Stimulated activated CD4-positive, alpha-beta T cell treated with anti-CD3 and anti-CD28 coated beads, Interleukin-2, amount 100 ng/mL, for 48 hours (primary cell): ENCODE data around the gene RAF1.
"Not testable (repeated sequence)": the region's sequence is repeated elsewhere in the genome, so short reads cannot be mapped to it uniquely, and the experiment has no call there.

Experiments
- DNase-seq, 2 donors: peaks; one replicate each; pipeline ENCODE4 v3.0.0-alpha.2; 2020

RAF1 gene

DNA sequence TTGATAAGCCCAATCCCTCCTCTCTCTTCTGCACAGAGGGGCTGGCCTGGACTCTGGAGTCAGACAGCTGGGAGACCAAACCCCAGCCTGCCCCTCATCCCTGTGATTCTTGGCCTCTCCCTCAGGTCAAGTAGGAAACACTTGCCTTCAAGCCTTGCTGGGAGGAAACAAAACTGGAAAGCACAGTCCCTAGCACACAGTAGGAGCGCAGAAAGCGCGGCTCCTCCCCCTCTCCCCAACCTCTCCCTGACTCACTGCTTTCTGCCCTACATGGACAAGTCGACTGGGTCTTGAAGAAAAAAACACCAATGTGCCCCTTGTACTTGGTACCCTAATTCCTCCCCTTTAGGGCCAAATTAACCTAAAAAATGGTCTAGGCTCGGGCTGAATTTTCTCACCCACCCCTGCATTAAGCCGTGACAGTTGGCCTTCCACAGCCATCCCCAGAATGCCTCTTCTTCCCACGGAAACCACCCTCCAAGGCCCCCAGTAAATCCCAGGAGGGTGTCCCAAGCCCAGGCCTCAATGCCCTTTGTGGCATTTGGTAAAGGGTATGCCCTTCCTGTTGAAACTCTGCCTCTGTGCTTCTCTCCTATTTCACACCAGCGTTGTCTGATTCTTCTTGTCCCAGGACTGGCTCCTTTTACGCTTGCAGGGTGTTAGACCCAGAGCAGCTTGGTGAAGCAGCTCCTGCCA lies 11.3 kb upstream of the RAF1 start:
- DNase-seq, result no peak

DNA sequence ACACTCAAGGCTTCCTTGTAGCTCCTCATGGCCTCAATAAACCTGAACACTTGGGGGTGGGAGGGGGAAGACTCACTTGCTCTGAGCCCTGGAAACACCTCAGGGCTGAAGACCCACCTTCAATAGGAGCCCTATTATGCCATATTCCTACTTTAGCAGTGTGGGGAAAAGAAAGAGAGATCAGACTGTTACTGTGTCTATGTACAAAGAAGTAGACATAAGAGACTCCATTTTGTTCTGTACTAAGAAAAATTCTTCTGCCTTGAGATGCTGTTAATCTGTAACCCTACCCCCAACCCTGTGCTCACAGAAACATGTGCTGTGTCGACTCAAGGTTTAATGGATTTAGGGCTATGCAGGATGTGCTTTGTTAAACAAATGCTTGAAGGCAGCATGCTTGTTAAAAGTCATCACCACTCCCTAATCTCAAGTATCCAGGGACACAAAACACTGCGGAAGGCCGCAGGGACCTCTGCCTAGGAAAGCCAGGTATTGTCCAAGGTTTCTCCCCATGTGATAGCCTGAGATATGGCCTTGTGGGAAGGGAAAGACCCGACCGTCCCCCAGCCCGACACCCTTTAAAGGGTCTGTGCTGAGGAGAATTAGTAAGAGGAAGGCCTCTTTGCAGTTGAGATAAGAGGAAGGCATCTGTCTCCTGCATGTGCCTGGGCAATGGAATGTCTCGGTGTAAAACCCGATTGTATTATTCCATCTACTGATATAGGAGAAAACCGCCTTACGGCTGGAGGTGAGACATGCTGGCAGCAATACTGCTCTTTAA lies 10.2 kb upstream of the RAF1 start:
- not testable (repeated sequence) for DNase-seq

DNA sequence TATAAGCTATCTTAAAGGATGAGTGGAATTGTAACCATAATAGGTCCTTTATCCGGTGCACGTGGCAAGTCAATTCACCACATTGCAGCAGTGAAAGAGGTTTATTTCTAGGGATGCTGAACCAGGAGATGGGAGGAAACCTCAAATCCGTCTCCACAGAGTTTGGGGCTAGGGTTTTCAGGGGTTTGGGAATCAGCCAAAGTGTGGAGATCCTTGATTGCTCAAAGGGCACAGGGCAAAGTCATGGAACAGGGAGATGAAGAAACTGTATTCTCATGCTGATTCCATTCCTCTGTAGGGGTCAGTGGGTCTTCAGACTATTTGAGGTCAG lies 7.2 kb upstream of the RAF1 start:
- DNase-seq, result no peak

DNA sequence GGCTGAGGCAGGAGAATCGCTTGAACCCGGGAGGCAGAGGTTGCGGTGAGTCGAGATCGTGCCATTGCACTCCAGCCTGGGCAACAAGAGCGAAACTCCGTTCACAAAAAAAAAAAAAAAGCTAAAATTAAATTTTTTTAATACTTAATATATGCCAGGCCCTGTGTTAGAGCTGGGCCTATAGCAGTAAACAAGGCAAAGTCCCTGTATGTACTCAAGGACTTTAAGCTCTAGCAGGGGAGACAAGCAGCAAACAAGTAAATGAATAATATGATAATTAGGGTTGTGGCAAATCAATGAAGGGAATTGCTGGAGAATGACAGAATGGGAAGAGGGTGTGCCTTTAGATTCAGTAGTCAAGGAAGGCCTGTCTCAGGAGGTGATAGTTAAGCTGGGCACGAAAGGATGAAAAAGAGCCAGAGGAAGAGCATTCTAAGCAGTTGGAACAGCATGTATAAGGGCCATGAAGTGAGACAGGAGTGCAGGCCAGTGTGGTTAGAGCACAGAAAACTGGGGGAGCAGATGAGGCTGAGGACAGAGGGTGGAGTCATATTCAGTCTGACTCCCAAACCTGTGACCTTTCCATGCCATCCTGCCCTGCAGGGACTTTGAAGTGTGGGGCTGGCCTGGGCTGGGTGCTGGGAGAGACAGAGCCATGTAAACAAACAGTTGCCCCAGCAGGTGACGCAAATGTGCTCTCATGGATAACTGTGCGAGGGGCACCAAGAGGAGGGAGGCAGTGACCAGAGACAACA lies 6.6 kb upstream of the RAF1 start:
- no peak for DNase-seq

GRCh38 chr3:12663401-12663935 lies 449 bp downstream of the RAF1 start:
- peak; percentile 2 to 25 for DNase-seq

DNA sequence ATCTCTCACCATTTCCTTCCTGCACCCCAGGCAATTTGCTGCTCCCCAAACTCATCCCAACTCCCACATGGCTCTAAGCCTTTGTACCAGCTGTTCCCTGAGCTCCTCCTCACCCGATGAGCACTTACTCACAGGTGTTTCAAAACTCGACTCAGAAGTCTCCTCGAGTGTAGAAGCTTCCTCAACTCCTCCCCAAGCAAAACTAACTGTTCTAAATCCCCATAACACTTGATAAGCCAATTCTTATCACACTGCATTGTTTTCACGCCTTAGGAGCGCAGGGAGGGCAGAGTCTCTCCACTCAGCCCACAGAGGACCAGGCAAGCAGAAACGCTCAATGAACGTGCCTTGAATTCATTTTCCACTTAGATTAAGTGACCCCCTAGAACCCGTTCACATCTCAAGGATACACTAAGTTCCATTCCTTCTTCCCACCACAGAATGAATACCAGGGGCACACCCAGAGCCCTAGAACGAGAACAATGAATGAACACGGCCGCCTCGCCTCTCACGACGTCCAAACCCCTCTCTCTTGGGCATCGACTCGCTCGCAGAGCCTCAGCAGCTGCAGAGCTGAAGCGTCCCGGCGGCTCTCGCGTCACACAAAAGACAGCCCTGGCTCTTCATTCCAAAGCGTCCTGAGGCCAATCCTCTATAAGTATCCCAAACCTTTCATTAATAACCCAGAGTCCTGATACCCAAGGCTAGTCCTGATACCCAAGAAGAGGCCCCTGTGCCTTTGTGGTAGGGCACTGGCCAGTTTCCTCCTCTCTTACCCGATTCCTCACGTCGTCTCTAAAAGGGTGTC lies 1.1 kb downstream of the RAF1 start:
- peak; percentile 18 to 25 for DNase-seq

- DNase-seq, result no peak
Measured at GRCh38 chr3:12661926-12662592, 1.9 kb downstream of the RAF1 start.

DNA sequence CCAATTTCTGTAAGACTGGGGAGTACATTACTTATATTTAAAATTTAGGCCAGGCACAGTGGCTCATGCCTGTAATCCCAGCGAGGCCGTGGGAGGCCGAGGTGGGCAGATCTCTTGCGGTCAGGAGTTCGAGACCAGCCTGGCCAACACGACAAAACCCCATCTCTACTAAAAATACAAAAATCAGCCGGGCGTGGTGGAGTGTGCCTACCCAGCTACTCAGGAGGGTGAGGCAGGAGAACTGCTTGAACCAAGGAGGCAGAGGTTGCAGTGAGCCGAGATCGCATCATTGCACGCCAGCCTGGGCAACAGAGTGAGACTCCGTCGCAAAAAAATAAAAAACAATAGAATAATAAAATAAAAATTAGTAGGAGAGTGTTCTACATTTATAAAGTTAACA lies 2.5 kb downstream of the RAF1 start:
- not testable (repeated sequence) for DNase-seq

- no peak for DNase-seq
Measured at GRCh38 chr3:12660196-12660595, 3.7 kb downstream of the RAF1 start.

GRCh38 chr3:12659316-12660015 lies 4.5 kb downstream of the RAF1 start:
- DNase-seq, result no peak

DNA sequence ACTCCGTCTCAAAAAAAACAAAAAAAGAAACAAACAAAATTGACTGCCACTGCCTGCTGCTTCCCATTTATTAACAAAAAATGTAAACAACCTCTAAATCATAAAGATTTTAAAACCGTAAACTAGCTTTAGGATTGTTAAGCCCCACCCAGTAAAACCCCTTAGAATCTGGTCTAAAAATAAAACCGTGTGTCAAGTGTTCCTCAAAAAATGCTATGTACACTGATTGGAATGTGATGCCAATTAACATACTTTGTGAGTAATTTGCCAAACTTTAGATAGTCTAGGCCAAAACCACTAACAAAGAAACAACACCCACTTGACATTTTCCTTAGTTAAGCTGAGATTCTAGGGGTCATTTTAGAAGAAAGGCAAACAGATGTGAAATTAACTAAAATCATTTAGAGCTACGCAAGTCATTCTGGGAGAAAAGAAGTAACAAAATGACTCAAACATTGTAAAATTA lies 5.3 kb downstream of the RAF1 start:
- no peak for DNase-seq

GRCh38 chr3:12656850-12657249 lies 7.1 kb downstream of the RAF1 start:
- DNase-seq, result no peak

- no peak for DNase-seq
Measured at GRCh38 chr3:12656193-12656592, 7.7 kb downstream of the RAF1 start.

DNA sequence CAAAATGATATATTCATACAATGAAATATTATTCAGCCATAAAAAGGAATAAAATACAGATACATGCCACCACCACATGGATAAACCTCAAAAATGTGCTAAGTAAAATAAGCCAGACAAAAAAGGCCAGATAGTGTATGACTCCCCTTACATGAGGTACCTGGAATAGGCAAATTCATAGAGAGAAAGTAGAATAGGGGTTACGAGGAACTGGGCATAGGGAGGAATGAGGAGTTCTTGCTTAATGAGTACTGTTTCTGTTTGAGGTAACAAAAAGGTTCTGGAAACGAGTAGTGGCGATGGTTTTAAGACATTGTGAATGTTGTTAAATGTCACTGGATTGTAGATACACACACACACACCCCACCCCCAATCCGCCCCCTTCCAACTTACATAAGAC lies 8.2 kb downstream of the RAF1 start:
- DNase-seq, result no peak

DNA sequence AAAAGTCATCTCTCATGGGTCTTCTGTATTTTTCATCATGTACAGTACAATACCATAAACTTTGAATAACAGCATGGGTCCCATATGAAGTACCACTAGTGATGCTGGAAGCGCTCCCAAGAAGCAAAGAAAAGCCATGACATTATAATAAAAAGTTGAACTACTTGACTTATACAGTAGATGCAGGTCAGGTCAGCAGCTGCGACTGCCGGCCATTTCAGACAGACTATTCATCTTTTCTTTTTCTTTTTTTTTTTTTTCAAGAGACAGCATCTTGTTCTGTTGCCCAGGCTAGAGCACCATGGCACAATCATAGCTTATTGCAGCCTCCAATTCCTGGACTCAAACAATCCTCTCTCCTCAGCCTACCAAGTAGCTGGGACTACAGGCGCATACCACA lies 10.2 kb downstream of the RAF1 start:
- DNase-seq, result no peak

DNA sequence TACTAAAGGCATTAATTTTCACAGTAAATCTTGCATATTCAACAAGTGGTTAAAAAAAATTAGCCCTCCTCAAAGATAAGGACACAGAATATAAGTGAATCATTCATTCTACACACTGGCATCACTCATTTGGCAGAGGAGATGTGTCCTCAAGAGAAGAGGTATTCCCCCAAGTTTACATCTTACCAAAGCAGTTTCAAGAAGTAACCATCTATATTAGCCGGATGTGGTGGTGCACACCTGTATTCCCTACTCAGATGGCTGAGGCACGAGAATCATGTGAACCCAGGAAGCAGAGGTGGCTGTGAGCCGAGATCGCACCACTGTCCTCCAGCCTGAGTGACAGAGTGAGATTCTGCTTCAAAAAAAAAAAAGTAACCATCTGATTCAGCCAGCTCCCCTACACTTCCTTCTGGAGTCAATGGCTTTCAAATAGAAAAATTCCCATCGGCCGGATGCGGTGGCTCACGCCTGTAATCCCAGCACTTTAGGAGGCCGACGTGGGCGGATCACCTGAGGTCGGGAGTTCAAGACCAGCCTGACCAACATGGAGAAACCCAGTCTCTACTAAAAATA lies 15.4 kb downstream of the RAF1 start:
- no peak for DNase-seq

DNA sequence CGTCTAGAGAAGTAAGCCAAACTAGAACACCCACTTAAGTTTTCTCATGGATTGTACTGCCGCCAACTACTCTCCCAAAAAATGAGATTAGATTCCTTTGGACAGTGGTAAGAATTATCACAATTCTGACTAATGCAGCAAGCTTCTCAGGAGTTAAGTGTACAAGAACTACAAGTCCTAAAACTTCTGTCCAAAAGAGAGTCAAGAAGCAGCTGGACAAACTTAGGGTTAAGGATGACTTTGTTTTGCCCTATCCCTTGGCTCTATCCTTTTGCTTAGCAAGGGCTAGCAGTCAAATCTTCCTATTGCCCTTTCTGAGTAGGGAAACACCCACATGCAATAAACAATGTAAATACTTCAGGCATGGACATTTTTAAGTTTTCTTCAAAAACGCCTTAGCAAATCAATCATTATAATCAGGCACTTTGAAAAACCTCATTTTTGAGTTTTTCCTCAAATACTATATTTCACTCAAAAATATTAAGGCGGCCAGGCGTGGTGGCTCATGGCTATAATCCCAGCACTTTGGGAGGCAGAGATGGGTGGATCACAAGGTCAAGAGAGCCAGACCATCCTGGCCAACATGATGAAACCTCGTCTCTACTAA lies 19.5 kb downstream of the RAF1 start:
- DNase-seq, result no peak

DNA sequence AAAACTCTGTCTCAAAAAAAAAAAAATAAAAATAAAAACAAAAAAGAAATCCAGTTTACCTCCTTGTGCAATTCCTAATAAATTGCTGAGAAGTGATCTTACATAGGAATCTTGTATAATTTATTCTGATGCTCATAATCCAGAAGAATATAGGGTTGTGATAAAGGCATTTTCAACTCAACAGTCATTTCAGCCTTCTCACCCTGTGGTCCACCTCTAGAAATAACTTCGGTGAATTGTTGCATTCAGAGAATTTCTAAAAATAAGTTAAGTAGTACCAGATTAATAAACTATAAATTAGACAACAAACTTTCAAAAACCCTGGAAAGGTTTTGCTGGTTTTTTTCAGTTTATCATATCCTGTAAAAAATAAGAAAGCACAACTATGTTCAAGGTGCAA lies 20.2 kb downstream of the RAF1 start:
- DNase-seq, result no peak

- no peak for DNase-seq
Measured at GRCh38 chr3:12643010-12643380, 20.9 kb downstream of the RAF1 start.

DNA sequence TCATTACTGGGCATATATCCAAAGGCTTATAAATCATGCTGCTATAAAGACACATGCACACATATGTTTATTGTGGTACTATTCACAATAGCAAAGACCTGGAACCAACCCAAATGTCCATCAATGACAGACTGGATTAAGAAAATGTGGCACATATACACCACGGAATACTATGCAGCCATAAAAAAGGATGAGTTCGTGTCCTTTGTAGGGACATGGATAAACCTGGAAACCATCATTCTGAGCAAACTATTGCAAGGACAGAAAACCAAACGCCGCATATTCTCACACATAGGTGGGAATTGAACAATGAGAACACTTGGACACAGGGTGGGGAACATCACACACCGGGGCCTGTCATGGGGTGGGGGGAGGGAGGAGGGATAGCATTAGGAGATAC lies 23.1 kb downstream of the RAF1 start:
- not testable (repeated sequence) for DNase-seq

DNA sequence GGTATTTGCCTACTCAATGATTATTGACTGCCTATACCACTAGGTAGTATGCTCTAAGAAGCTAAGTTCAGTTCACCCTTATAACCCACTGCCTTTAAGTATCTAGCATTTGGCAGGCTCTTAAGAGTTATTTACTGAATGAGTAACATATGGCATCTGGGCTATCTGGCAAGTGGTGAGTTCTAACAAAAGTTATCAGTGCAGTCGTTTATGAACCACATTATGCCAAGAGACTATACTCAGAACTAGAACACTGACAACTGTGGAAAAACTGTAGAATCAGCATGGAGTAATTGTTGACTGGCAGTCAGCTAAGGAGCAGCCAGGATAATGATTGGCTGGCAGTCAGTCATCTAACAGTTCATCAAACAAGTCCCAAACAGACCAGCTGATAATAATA lies 25.8 kb downstream of the RAF1 start:
- DNase-seq, result no peak
